Immature natural killer cell (primary cell): ENCODE measurements around the gene ZNF688. TPM values are rescaled to one million over a fixed set of nuclear protein-coding genes. Genes with fewer than 3 reads are reported as not detected.
"Not testable (repeated sequence)": the region's sequence is repeated elsewhere in the genome, so short reads cannot be mapped to it uniquely, and the experiment has no call there.

Experiments used
- DNase-seq, 3 donors: peaks; one replicate each; pipeline ENCODE4 v3.0.0; 2022; ENCODE audit warnings: mixed read lengths in 1 of 3
- H3K27ac Mint-ChIP-seq, 6 donors: one replicate each; pipeline ENCODE4 v1.8.0; 2020; ENCODE audit warnings: mixed read lengths in 6 of 6, mild to moderate bottlenecking in 5 of 6, inconsistent platforms in 4 of 6, moderate library complexity in 3 of 6
- H3K27me3 Mint-ChIP-seq, 3 donors: one replicate each; pipeline ENCODE4 v1.8.0; 2020 to 2021; ENCODE audit warnings: low read depth in 3 of 3, mild to moderate bottlenecking in 3 of 3, mixed read lengths in 3 of 3, moderate library complexity in 3 of 3, inconsistent platforms in 1 of 3
- H3K36me3 Mint-ChIP-seq, 3 donors: one replicate each; pipeline ENCODE4 v1.8.0; 2020; ENCODE audit warnings: mixed read lengths in 3 of 3, inconsistent platforms in 2 of 3, mild to moderate bottlenecking in 2 of 3
- H3K4me1 Mint-ChIP-seq, 2 donors: one replicate each; pipeline ENCODE4 v1.8.0; 2020; ENCODE audit warnings: inconsistent platforms in 2 of 2, mild to moderate bottlenecking in 2 of 2, mixed read lengths in 2 of 2, moderate library complexity in 1 of 2
- H3K4me3 Mint-ChIP-seq, 5 donors: one replicate each; pipeline ENCODE4 v1.8.0; 2020; ENCODE audit warnings: mild to moderate bottlenecking in 5 of 5, mixed read lengths in 5 of 5, inconsistent platforms in 3 of 5, moderate library complexity in 3 of 5
- H3K9me3 Mint-ChIP-seq, 6 donors: one replicate each; pipeline ENCODE4 v1.8.0; 2020; ENCODE audit warnings: mild to moderate bottlenecking in 6 of 6, mixed read lengths in 6 of 6, inconsistent platforms in 4 of 6, moderate library complexity in 3 of 6
- polyA plus RNA-seq, 3 donors: library from polyadenylated mRNA; unstranded; fragments of 300-500 nt; fragmentation: Illumina TruSeq; gene quantifications; one replicate each; pipeline ENCODE4 v1.2.3, GENCODE V29; 2021

The ZNF688 gene
- polyA plus RNA-seq, 3 donors from 2014 or later = 31.9 to 39.0 (median 33.6) TPM

- Mint-ChIP-seq H3K27ac (peak overlapping the region in 1 of 6 donors; percentile 40), H3K9me3 (no peaks in the 10 kb centered on the region), H3K36me3 (peaks cover 12 to 24% (median 21%) of the 10 kb centered on the region in 3 donors), H3K27me3 (peaks cover 0 to 1% (median 0%) of the 10 kb centered on the region in 3 donors), H3K4me3 (no peak overlapping the region), H3K4me1 (peaks cover 0 to 2% of the 10 kb centered on the region in 2 donors)
- DNase-seq = no peak
Observed at GRCh38 chr16:30602616-30603277, 31.2 kb upstream of the ZNF688 start.

- Mint-ChIP-seq H3K4me3 (no peak overlapping the region), H3K36me3 (peaks cover 12 to 24% (median 21%) of the 10 kb centered on the region in 3 donors), H3K27ac (peak overlapping the region in 1 of 6 donors; percentile 26), H3K4me1 (peaks cover 0 to 2% of the 10 kb centered on the region in 2 donors), H3K9me3 (no peaks in the 10 kb centered on the region), H3K27me3 (peaks cover 0 to 3% (median 0%) of the 10 kb centered on the region in 3 donors)
- no peak for DNase-seq
Observed at GRCh38 chr16:30601966-30602365, 30.5 kb upstream of the ZNF688 start.

GRCh38 chr16:30600929-30601328, 29.4 kb upstream of the ZNF688 start:
- peaks cover 0 to 3% (median 0%) of the 10 kb centered on the region in 3 donors for H3K27me3 Mint-ChIP-seq
- peak overlapping the region in 1 of 6 donors; percentile 37 for H3K27ac Mint-ChIP-seq
- H3K9me3 Mint-ChIP-seq = no peaks in the 10 kb centered on the region
- no peak overlapping the region for H3K4me3 Mint-ChIP-seq
- H3K4me1 Mint-ChIP-seq = peaks cover 0 to 2% of the 10 kb centered on the region in 2 donors
- peaks cover 8 to 18% (median 17%) of the 10 kb centered on the region in 3 donors for H3K36me3 Mint-ChIP-seq
- no peak for DNase-seq

GRCh38 chr16:30600215-30600614, 28.7 kb upstream of the ZNF688 start:
- Mint-ChIP-seq H3K27ac (no peak overlapping the region), H3K4me3 (no peak overlapping the region), H3K36me3 (peaks cover 5 to 16% (median 14%) of the 10 kb centered on the region in 3 donors), H3K4me1 (peaks cover 0 to 2% of the 10 kb centered on the region in 2 donors), H3K27me3 (peaks cover 0 to 3% (median 0%) of the 10 kb centered on the region in 3 donors), H3K9me3 (no peaks in the 10 kb centered on the region)
- no peak for DNase-seq

- Mint-ChIP-seq H3K27me3 (peaks cover 0 to 4% (median 0%) of the 10 kb centered on the region in 3 donors), H3K9me3 (no peaks in the 10 kb centered on the region), H3K4me1 (peaks cover 0 to 2% of the 10 kb centered on the region in 2 donors), H3K36me3 (peaks cover 0 to 7% (median 0%) of the 10 kb centered on the region in 3 donors), H3K27ac (peak overlapping the region in 1 of 6 donors; percentile 79), H3K4me3 (no peak overlapping the region)
- no peak for DNase-seq
Observed at GRCh38 chr16:30592871-30593270, 21.4 kb upstream of the ZNF688 start.

- H3K9me3 Mint-ChIP-seq, H3K27ac Mint-ChIP-seq, H3K36me3 Mint-ChIP-seq, H3K27me3 Mint-ChIP-seq, H3K4me3 Mint-ChIP-seq, DNase-seq: not testable (repeated sequence)
- peaks cover 7 to 12% of the 10 kb centered on the region in 2 donors for H3K4me1 Mint-ChIP-seq
Observed at GRCh38 chr16:30590869-30591268, 19.4 kb upstream of the ZNF688 start.

- not testable (repeated sequence) for H3K27ac Mint-ChIP-seq, H3K9me3 Mint-ChIP-seq, H3K4me3 Mint-ChIP-seq, H3K27me3 Mint-ChIP-seq, H3K36me3 Mint-ChIP-seq, DNase-seq
- H3K4me1 Mint-ChIP-seq = peaks cover 17 to 23% of the 10 kb centered on the region in 2 donors
Observed at GRCh38 chr16:30589582-30589981, 18.1 kb upstream of the ZNF688 start.

- no peak overlapping the region for H3K27ac Mint-ChIP-seq
- no peak overlapping the region for H3K4me3 Mint-ChIP-seq
- no peaks in the 10 kb centered on the region for H3K9me3 Mint-ChIP-seq
- peaks cover 0 to 6% (median 4%) of the 10 kb centered on the region in 3 donors for H3K27me3 Mint-ChIP-seq
- H3K36me3 Mint-ChIP-seq = peaks cover 0 to 4% (median 0%) of the 10 kb centered on the region in 3 donors
- DNase-seq = no peak
- H3K4me1 Mint-ChIP-seq = peaks cover 19 to 27% of the 10 kb centered on the region in 2 donors
Observed at GRCh38 chr16:30588651-30589050, 17.1 kb upstream of the ZNF688 start.

GRCh38 chr16:30585400-30586191, 14.1 kb upstream of the ZNF688 start, which contains the start of gene ZNF785:
TSS of gene ZNF785 (minus strand) at chr16:30585697. CDS start at chr16:30585611, 86 bp downstream.
- peaks cover 0 to 4% (median 3%) of the 10 kb centered on the region in 3 donors for H3K36me3 Mint-ChIP-seq
- peaks cover 0 to 6% (median 4%) of the 10 kb centered on the region in 3 donors for H3K27me3 Mint-ChIP-seq
- H3K4me1 Mint-ChIP-seq = peaks cover 19 to 27% of the 10 kb centered on the region in 2 donors
- H3K9me3 Mint-ChIP-seq = no peaks in the 10 kb centered on the region
- peak; percentile 94 to 95 (median 95) for DNase-seq
- H3K4me3 Mint-ChIP-seq = peak within 1 kb of the TSS; percentile 84 to 96 (median 85)
- H3K27ac Mint-ChIP-seq = peak within 1 kb of the TSS; percentile 83 to 94 (median 88)

GRCh38 chr16:30585022-30585399, 13.5 kb upstream of the ZNF688 start:
- Mint-ChIP-seq H3K9me3 (no peaks in the 10 kb centered on the region), H3K36me3 (peaks cover 0 to 4% (median 3%) of the 10 kb centered on the region in 3 donors), H3K27me3 (peaks cover 0 to 6% (median 4%) of the 10 kb centered on the region in 3 donors), H3K4me3 (peak overlapping the region; percentile 84 to 96 (median 85)), H3K27ac (peak overlapping the region; percentile 30 to 83 (median 73)), H3K4me1 (peaks cover 19 to 27% of the 10 kb centered on the region in 2 donors)
- DNase-seq = no peak

GRCh38 chr16:30582611-30583340, 11.3 kb upstream of the ZNF688 start:
- Mint-ChIP-seq H3K4me1 (peaks cover 19 to 24% of the 10 kb centered on the region in 2 donors), H3K4me3 (no peak overlapping the region), H3K27me3 (peaks cover 0 to 4% (median 4%) of the 10 kb centered on the region in 3 donors), H3K27ac (no peak overlapping the region), H3K36me3 (peaks cover 3 to 4% (median 3%) of the 10 kb centered on the region in 3 donors), H3K9me3 (no peaks in the 10 kb centered on the region)
- no peak for DNase-seq

- Mint-ChIP-seq H3K27me3 (peaks cover 0 to 4% (median 4%) of the 10 kb centered on the region in 3 donors), H3K27ac (no peak overlapping the region), H3K9me3 (no peaks in the 10 kb centered on the region), H3K36me3 (peaks cover 3 to 4% (median 3%) of the 10 kb centered on the region in 3 donors), H3K4me3 (no peak overlapping the region), H3K4me1 (peaks cover 16 to 21% of the 10 kb centered on the region in 2 donors)
- DNase-seq = no peak
Observed at GRCh38 chr16:30581457-30581856, 9.9 kb upstream of the ZNF688 start.

GRCh38 chr16:30574678-30575077, 3.2 kb upstream of the ZNF688 start:
- peaks cover 0 to 7% (median 0%) of the 10 kb centered on the region in 3 donors for H3K27me3 Mint-ChIP-seq

More at GRCh38 chr16:30574678-30575077, 3.2 kb upstream of the ZNF688 start:
- Mint-ChIP-seq H3K9me3 (no peaks in the 10 kb centered on the region), H3K36me3 (peaks cover 0 to 3% (median 0%) of the 10 kb centered on the region in 3 donors), H3K27ac (no peak overlapping the region), H3K4me1 (peaks cover 21 to 28% of the 10 kb centered on the region in 2 donors), H3K4me3 (peak overlapping the region in 1 of 5 donors; percentile 24)
- DNase-seq = no peak
